OCI-LY7 (cell line): ENCODE data around the gene LCE7A. TPM values are rescaled to one million over a fixed set of nuclear protein-coding genes. Genes with fewer than 3 reads are reported as not detected.

Experiments used
- total RNA-seq, 2 experiments: library from RNA; depleted of rRNA in 1 of 2; stranded (reverse); fragments of >200 nt in 1 of 2; shearing (Covaris generic) in 1 of 2; gene quantifications; 2 replicates each; pipeline ENCODE4 v1.2.3, GENCODE V29; 2014 to 2022

LCE7A gene
- total RNA-seq, 2 experiments from 2014 or later, result not detected

Other genes starting within 250 kb of the LCE7A start
- not detected in 2 replicates for gene LCE3B, start 246.2 kb upstream of the LCE7A start, total RNA-seq (2014; rRNA removed; shearing (Covaris generic))
- not detected in 2 replicates for gene LCE3B, start 246.2 kb upstream of the LCE7A start, total RNA-seq (2022)
- gene LCE3A, start 236.9 kb upstream of the LCE7A start, total RNA-seq (2014; rRNA removed; shearing (Covaris generic)), result not detected in 2 replicates
- not detected in 2 replicates for gene LCE3A, start 236.9 kb upstream of the LCE7A start, total RNA-seq (2022)
- gene LCE2D, start 196.6 kb upstream of the LCE7A start, total RNA-seq (2014; rRNA removed; shearing (Covaris generic)), result not detected in 2 replicates
- gene LCE2D, start 196.6 kb upstream of the LCE7A start, total RNA-seq (2022), result not detected in 2 replicates
- gene LCE2C, start 184.7 kb upstream of the LCE7A start, total RNA-seq (2014; rRNA removed; shearing (Covaris generic)), result not detected in 2 replicates
- gene LCE2C, start 184.7 kb upstream of the LCE7A start, total RNA-seq (2022), result not detected in 2 replicates
- not detected in 2 replicates for gene LCE2B, start 173.9 kb upstream of the LCE7A start, total RNA-seq (2014; rRNA removed; shearing (Covaris generic))
- gene LCE2B, start 173.9 kb upstream of the LCE7A start, total RNA-seq (2022), result not detected in 2 replicates
- gene LCE2A, start 161.7 kb upstream of the LCE7A start, total RNA-seq (2014; rRNA removed; shearing (Covaris generic)), result not detected in 2 replicates
- gene LCE2A, start 161.7 kb upstream of the LCE7A start, total RNA-seq (2022), result not detected in 2 replicates
- not detected in 2 replicates for gene LCE4A, start 151.8 kb upstream of the LCE7A start, total RNA-seq (2014; rRNA removed; shearing (Covaris generic))
- not detected in 2 replicates for gene LCE4A, start 151.8 kb upstream of the LCE7A start, total RNA-seq (2022)
- not detected in 2 replicates for gene KPRP, start 102.0 kb upstream of the LCE7A start, total RNA-seq (2014; rRNA removed; shearing (Covaris generic))
- gene KPRP, start 102.0 kb upstream of the LCE7A start, total RNA-seq (2022), result not detected in 2 replicates
- not detected in 2 replicates for gene LCE1F, start 84.9 kb upstream of the LCE7A start, total RNA-seq (2014; rRNA removed; shearing (Covaris generic))
- gene LCE1F, start 84.9 kb upstream of the LCE7A start, total RNA-seq (2022), result not detected in 2 replicates
- not detected in 2 replicates for gene LCE1E, start 73.7 kb upstream of the LCE7A start, total RNA-seq (2014; rRNA removed; shearing (Covaris generic))
- gene LCE1E, start 73.7 kb upstream of the LCE7A start, total RNA-seq (2022), result not detected in 2 replicates
- gene LCE1D, start 63.3 kb upstream of the LCE7A start, total RNA-seq (2014; rRNA removed; shearing (Covaris generic)), result not detected in 2 replicates
- gene LCE1D, start 63.3 kb upstream of the LCE7A start, total RNA-seq (2022), result not detected in 2 replicates
- not detected in 2 replicates for gene LCE1C, start 53.3 kb upstream of the LCE7A start, total RNA-seq (2014; rRNA removed; shearing (Covaris generic))
- not detected in 2 replicates for gene LCE1C, start 53.3 kb upstream of the LCE7A start, total RNA-seq (2022)
- gene LCE1B, start 48.0 kb upstream of the LCE7A start, total RNA-seq (2014; rRNA removed; shearing (Covaris generic)), result not detected in 2 replicates
- not detected in 2 replicates for gene LCE1B, start 48.0 kb upstream of the LCE7A start, total RNA-seq (2022)
- gene LCE1A, start 32.5 kb upstream of the LCE7A start, total RNA-seq (2014; rRNA removed; shearing (Covaris generic)), result not detected in 2 replicates
- not detected in 2 replicates for gene LCE1A, start 32.5 kb upstream of the LCE7A start, total RNA-seq (2022)
- gene LCE6A, start 17.1 kb upstream of the LCE7A start, total RNA-seq (2014; rRNA removed; shearing (Covaris generic)), result not detected in 2 replicates
- not detected in 2 replicates for gene LCE6A, start 17.1 kb upstream of the LCE7A start, total RNA-seq (2022)
- gene SMCP, start 18.3 kb downstream of the LCE7A start, total RNA-seq (2014; rRNA removed; shearing (Covaris generic)), result not detected in 2 replicates
- not detected in 2 replicates for gene SMCP, start 18.3 kb downstream of the LCE7A start, total RNA-seq (2022)
- gene IVL, start 48.5 kb downstream of the LCE7A start, total RNA-seq (2014; rRNA removed; shearing (Covaris generic)), result not detected in 2 replicates
- gene IVL, start 48.5 kb downstream of the LCE7A start, total RNA-seq (2022), result not detected in 2 replicates
- not detected in 2 replicates for gene SPRR5, start 87.2 kb downstream of the LCE7A start, total RNA-seq (2014; rRNA removed; shearing (Covaris generic))
- not detected in 2 replicates for gene SPRR5, start 87.2 kb downstream of the LCE7A start, total RNA-seq (2022)
- gene SPRR4, start 110.7 kb downstream of the LCE7A start, total RNA-seq (2014; rRNA removed; shearing (Covaris generic)), result not detected in 2 replicates
- not detected in 2 replicates for gene SPRR4, start 110.7 kb downstream of the LCE7A start, total RNA-seq (2022)
- gene SPRR1A, start 124.1 kb downstream of the LCE7A start, total RNA-seq (2014; rRNA removed; shearing (Covaris generic)), result not detected in 2 replicates
- gene SPRR1A, start 124.1 kb downstream of the LCE7A start, total RNA-seq (2022), result not detected in 2 replicates
- not detected in 2 replicates for gene SPRR3, start 141.8 kb downstream of the LCE7A start, total RNA-seq (2014; rRNA removed; shearing (Covaris generic))
- not detected in 2 replicates for gene SPRR3, start 141.8 kb downstream of the LCE7A start, total RNA-seq (2022)
- gene SPRR1B, start 171.2 kb downstream of the LCE7A start, total RNA-seq (2014; rRNA removed; shearing (Covaris generic)), result not detected in 2 replicates
- not detected in 2 replicates for gene SPRR1B, start 171.2 kb downstream of the LCE7A start, total RNA-seq (2022)
- not detected in 2 replicates for gene SPRR2D, start 181.1 kb downstream of the LCE7A start, total RNA-seq (2014; rRNA removed; shearing (Covaris generic))
- not detected in 2 replicates for gene SPRR2D, start 181.1 kb downstream of the LCE7A start, total RNA-seq (2022)
- not detected in 2 replicates for gene SPRR2A, start 197.5 kb downstream of the LCE7A start, total RNA-seq (2014; rRNA removed; shearing (Covaris generic))
- gene SPRR2A, start 197.5 kb downstream of the LCE7A start, total RNA-seq (2022), result not detected in 2 replicates
- gene SPRR2B, start 211.6 kb downstream of the LCE7A start, total RNA-seq (2014; rRNA removed; shearing (Covaris generic)), result not detected in 2 replicates
- not detected in 2 replicates for gene SPRR2B, start 211.6 kb downstream of the LCE7A start, total RNA-seq (2022)
- gene SPRR2E, start 234.5 kb downstream of the LCE7A start, total RNA-seq (2014; rRNA removed; shearing (Covaris generic)), result not detected in 2 replicates
- not detected in 2 replicates for gene SPRR2E, start 234.5 kb downstream of the LCE7A start, total RNA-seq (2022)